ENCODE results near the gene VPS13D.

Gene VPS13D

GRCh38 chr1:12188657-12189327 lies 41.0 kb upstream of the VPS13D start:
- Histone ChIP-seq H3K27ac (no peak overlapping the region), H3K4me1 (ENCODE audit: low read depth, poor library complexity, severe bottlenecking) (no peaks in the 10 kb centered on the region), H4K20me1 (ENCODE audit: insufficient read depth) (peaks cover 16% of the 10 kb centered on the region; the same call in 1 of the 2 replicates)

GRCh38 chr1:12189328-12189682 lies 40.5 kb upstream of the VPS13D start:
- Histone ChIP-seq H3K27ac (no peak overlapping the region), H3K4me3 (IDR thresholded peaks at IDR 0.05; ENCODE audit: insufficient read depth, low read depth, low read length) (no peak overlapping the region), H3K4me2 (no peak overlapping the region), H2AFZ (ENCODE audit: low read depth) (no peak overlapping the region), H3K79me2 (ENCODE audit: insufficient read depth, low read depth) (peaks cover 32% of the 10 kb centered on the region; the same call in 1 of the 2 replicates), H4K20me1 (ENCODE audit: insufficient read depth) (peaks cover 16% of the 10 kb centered on the region; the same call in 1 of the 2 replicates), H3K9ac (no peak overlapping the region), H3K36me3 (ENCODE audit: insufficient read depth) (no peaks in the 10 kb centered on the region), H3K27me3 (ENCODE audit: insufficient read depth, low read depth) (no peaks in the 10 kb centered on the region), H3K4me1 (ENCODE audit: low read depth, poor library complexity, severe bottlenecking) (no peaks in the 10 kb centered on the region)
- TF ChIP-seq CTCF (conservative IDR thresholded peaks at IDR 0.05; ENCODE audit: low read depth, low read length) = no peak

More at GRCh38 chr1:12188657-12189327, 41.0 kb upstream of the VPS13D start:
- H2AFZ ChIP-seq (ENCODE audit: low read depth) = no peak overlapping the region
- no peak overlapping the region for H3K9ac ChIP-seq
- H3K27me3 ChIP-seq (ENCODE audit: insufficient read depth, low read depth) = no peaks in the 10 kb centered on the region
- H3K36me3 ChIP-seq (ENCODE audit: insufficient read depth) = no peaks in the 10 kb centered on the region
- no peak overlapping the region for H3K4me3 ChIP-seq (IDR thresholded peaks at IDR 0.05; ENCODE audit: insufficient read depth, low read depth, low read length)
- H3K79me2 ChIP-seq (ENCODE audit: insufficient read depth, low read depth) = peaks cover 37% of the 10 kb centered on the region; the same call in 1 of the 2 replicates
- no peak for TF ChIP-seq CTCF (conservative IDR thresholded peaks at IDR 0.05; ENCODE audit: low read depth, low read length)
- H3K4me2 ChIP-seq = no peak overlapping the region

- no peak for TF ChIP-seq CTCF (conservative IDR thresholded peaks at IDR 0.05; ENCODE audit: low read depth, low read length)
- Histone ChIP-seq H2AFZ (ENCODE audit: low read depth) (no peak overlapping the region), H3K27ac (no peak overlapping the region), H3K79me2 (ENCODE audit: insufficient read depth, low read depth) (peaks cover 16% of the 10 kb centered on the region; the same call in 1 of the 2 replicates), H3K27me3 (ENCODE audit: insufficient read depth, low read depth) (no peaks in the 10 kb centered on the region), H3K9ac (no peak overlapping the region), H3K4me3 (IDR thresholded peaks at IDR 0.05; ENCODE audit: insufficient read depth, low read depth, low read length) (no peak overlapping the region), H4K20me1 (ENCODE audit: insufficient read depth) (peaks cover 16% of the 10 kb centered on the region; the same call in 1 of the 2 replicates), H3K4me1 (ENCODE audit: low read depth, poor library complexity, severe bottlenecking) (no peaks in the 10 kb centered on the region), H3K36me3 (ENCODE audit: insufficient read depth) (no peaks in the 10 kb centered on the region), H3K4me2 (no peak overlapping the region)
Observed at GRCh38 chr1:12191242-12192032, 38.4 kb upstream of the VPS13D start.

GRCh38 chr1:12194666-12195216 lies 35.1 kb upstream of the VPS13D start:
- no peaks in the 10 kb centered on the region for H3K27me3 ChIP-seq (ENCODE audit: insufficient read depth, low read depth)
- no peaks in the 10 kb centered on the region for H4K20me1 ChIP-seq (ENCODE audit: insufficient read depth)
- H3K27ac ChIP-seq = no peak overlapping the region
- H2AFZ ChIP-seq (ENCODE audit: low read depth) = no peak overlapping the region
- H3K79me2 ChIP-seq (ENCODE audit: insufficient read depth, low read depth) = no peaks in the 10 kb centered on the region
- no peaks in the 10 kb centered on the region for H3K4me1 ChIP-seq (ENCODE audit: low read depth, poor library complexity, severe bottlenecking)
- H3K4me3 ChIP-seq (IDR thresholded peaks at IDR 0.05; ENCODE audit: insufficient read depth, low read depth, low read length) = no peak overlapping the region
- TF ChIP-seq CTCF (conservative IDR thresholded peaks at IDR 0.05; ENCODE audit: low read depth, low read length) = no peak
- no peak overlapping the region for H3K9ac ChIP-seq
- H3K4me2 ChIP-seq = no peak overlapping the region
- no peaks in the 10 kb centered on the region for H3K36me3 ChIP-seq (ENCODE audit: insufficient read depth)
